C4-2B (cell line): ENCODE results near the gene FAM53B.

ENCODE experiments used
- CTCF ChIP-seq: fragments of 450-650 bp; conservative IDR thresholded peaks from 2 replicates; pipeline ENCODE4 v1.5.1; 2017; ENCODE audit warnings: mild to moderate bottlenecking
- ZFX ChIP-seq: fragments of 450-650 bp; IDR thresholded peaks from 2 replicates; pipeline ENCODE4 v1.6.1; 2017

GRCh38 chr10:124587811-124588211 is 156.4 kb downstream of the FAM53B start:
- no peak for TF ChIP-seq CTCF
- TF ChIP-seq ZFX, result no peak
